Stimulated activated naive CD8-positive, alpha-beta T cell treated with anti-CD3 and anti-CD28 coated beads, Interleukin-15, amount 100 ng/mL, for 72 hours (primary cell): ENCODE measurements around the gene PBX2.
"Not testable (repeated sequence)": the region's sequence is repeated elsewhere in the genome, so short reads cannot be mapped to it uniquely, and the experiment has no call there.

Experiments
- ATAC-seq: fragments of 150-1000 bp; cut with Tn5 transposase; 2 replicates; pipeline ENCODE4 v1.10.0; 2021; ENCODE audit warnings: mild to moderate bottlenecking, moderate library complexity
- DNase-seq, 2 donors: peaks; one replicate each; pipeline ENCODE4 v3.0.0; 2021 to 2022
- H3K27ac Mint-ChIP-seq, 2 donors: one replicate each; pipeline ENCODE4 v1.8.0; 2022; ENCODE audit warnings: mild to moderate bottlenecking in 2 of 2, mixed read lengths in 2 of 2, moderate library complexity in 2 of 2
- H3K27me3 Mint-ChIP-seq: one replicate; pipeline ENCODE4 v1.8.0; 2022; ENCODE audit warnings: mixed read lengths
- H3K4me1 Mint-ChIP-seq: one replicate; pipeline ENCODE4 v1.8.0; 2022; ENCODE audit warnings: mild to moderate bottlenecking, mixed read lengths
- H3K4me3 Mint-ChIP-seq, 2 donors: one replicate each; pipeline ENCODE4 v1.8.0; 2022; ENCODE audit warnings: mild to moderate bottlenecking in 2 of 2, mixed read lengths in 2 of 2, moderate library complexity in 1 of 2
- H3K9me3 Mint-ChIP-seq, 2 donors: one replicate each; pipeline ENCODE4 v1.8.0; 2022; ENCODE audit warnings: mixed read lengths in 2 of 2

The PBX2 gene

GRCh38 chr6:32212076-32212760, 22.2 kb upstream of the PBX2 start:
- H3K4me1 Mint-ChIP-seq = no peaks in the 10 kb centered on the region
- H3K9me3 Mint-ChIP-seq = no peaks in the 10 kb centered on the region
- H3K27ac Mint-ChIP-seq = no peak overlapping the region
- no peak overlapping the region for H3K4me3 Mint-ChIP-seq
- ATAC-seq (no peak), DNase-seq (no peak)
- no peaks in the 10 kb centered on the region for H3K27me3 Mint-ChIP-seq

- not testable (repeated sequence) for ATAC-seq, H3K4me3 Mint-ChIP-seq, H3K27ac Mint-ChIP-seq, H3K9me3 Mint-ChIP-seq, H3K4me1 Mint-ChIP-seq, DNase-seq, H3K27me3 Mint-ChIP-seq
Observed at GRCh38 chr6:32211432-32211831, 21.4 kb upstream of the PBX2 start.

GRCh38 chr6:32210191-32210601, 20.2 kb upstream of the PBX2 start:
- no peak for ATAC-seq
- H3K27ac Mint-ChIP-seq = no peak overlapping the region
- no peaks in the 10 kb centered on the region for H3K4me1 Mint-ChIP-seq
- H3K9me3 Mint-ChIP-seq = no peaks in the 10 kb centered on the region
- no peak for DNase-seq
- no peaks in the 10 kb centered on the region for H3K27me3 Mint-ChIP-seq
- H3K4me3 Mint-ChIP-seq = no peak overlapping the region

- DNase-seq = no peak
- Mint-ChIP-seq H3K4me3 (no peak overlapping the region), H3K4me1 (no peaks in the 10 kb centered on the region), H3K27ac (no peak overlapping the region), H3K27me3 (no peaks in the 10 kb centered on the region), H3K9me3 (no peaks in the 10 kb centered on the region)
- ATAC-seq = no peak
Observed at GRCh38 chr6:32208996-32209395, 19.0 kb upstream of the PBX2 start.

- Mint-ChIP-seq H3K4me3 (no peak overlapping the region), H3K27me3 (no peaks in the 10 kb centered on the region), H3K4me1 (no peaks in the 10 kb centered on the region), H3K9me3 (no peaks in the 10 kb centered on the region), H3K27ac (no peak overlapping the region)
- ATAC-seq = no peak
- no peak for DNase-seq
Observed at GRCh38 chr6:32204268-32204715, 14.3 kb upstream of the PBX2 start.

GRCh38 chr6:32203426-32204267, 13.6 kb upstream of the PBX2 start:
- H3K4me3 Mint-ChIP-seq = no peak overlapping the region
- no peaks in the 10 kb centered on the region for H3K4me1 Mint-ChIP-seq
- no peak for ATAC-seq
- no peak for DNase-seq
- no peak overlapping the region for H3K27ac Mint-ChIP-seq
- no peaks in the 10 kb centered on the region for H3K27me3 Mint-ChIP-seq
- H3K9me3 Mint-ChIP-seq = no peaks in the 10 kb centered on the region

GRCh38 chr6:32202186-32202585, 12.2 kb upstream of the PBX2 start:
- Mint-ChIP-seq H3K4me3 (no peak overlapping the region), H3K27me3 (no peaks in the 10 kb centered on the region), H3K4me1 (peaks cover 2% of the 10 kb centered on the region), H3K27ac (peak overlapping the region in 1 of 2 donors; percentile 9), H3K9me3 (no peaks in the 10 kb centered on the region)
- no peak for DNase-seq
- no peak for ATAC-seq

- peaks cover 8% of the 10 kb centered on the region for H3K4me1 Mint-ChIP-seq
- no peak overlapping the region for H3K27ac Mint-ChIP-seq
- H3K27me3 Mint-ChIP-seq = no peaks in the 10 kb centered on the region
- no peak overlapping the region for H3K4me3 Mint-ChIP-seq
- H3K9me3 Mint-ChIP-seq = no peaks in the 10 kb centered on the region
- no peak for DNase-seq
- ATAC-seq = no peak
Observed at GRCh38 chr6:32200711-32201475, 10.9 kb upstream of the PBX2 start.

GRCh38 chr6:32198866-32199265, 8.9 kb upstream of the PBX2 start:
- Mint-ChIP-seq H3K4me1 (peaks cover 24% of the 10 kb centered on the region), H3K27ac (peak overlapping the region in 1 of 2 donors; percentile 13), H3K9me3 (no peaks in the 10 kb centered on the region), H3K4me3 (no peak overlapping the region), H3K27me3 (no peaks in the 10 kb centered on the region)
- ATAC-seq = no peak
- no peak for DNase-seq

GRCh38 chr6:32198345-32198696, 8.3 kb upstream of the PBX2 start:
- no peak for ATAC-seq
- DNase-seq = no peak
- Mint-ChIP-seq H3K9me3 (no peaks in the 10 kb centered on the region), H3K4me3 (no peak overlapping the region), H3K27ac (no peak overlapping the region), H3K4me1 (peaks cover 29% of the 10 kb centered on the region), H3K27me3 (no peaks in the 10 kb centered on the region)

- H3K4me1 Mint-ChIP-seq = peaks cover 37% of the 10 kb centered on the region
- no peaks in the 10 kb centered on the region for H3K9me3 Mint-ChIP-seq
- H3K27ac Mint-ChIP-seq = peak overlapping the region; percentile 98 to 99
- no peaks in the 10 kb centered on the region for H3K27me3 Mint-ChIP-seq
- H3K4me3 Mint-ChIP-seq = peak overlapping the region; percentile 97 to 98
- no peak for ATAC-seq
- DNase-seq = no peak
Observed at GRCh38 chr6:32196682-32197616, 6.9 kb upstream of the PBX2 start.

- Mint-ChIP-seq H3K4me3 (peak overlapping the region; percentile 97 to 98), H3K4me1 (peaks cover 40% of the 10 kb centered on the region), H3K27ac (peak overlapping the region; percentile 98 to 99)
Observed at GRCh38 chr6:32195902-32196681, 6.1 kb upstream of the PBX2 start.

GRCh38 chr6:32195652-32195901, 5.6 kb upstream of the PBX2 start:
- peak; percentile 100 for DNase-seq
- H3K4me1 Mint-ChIP-seq = peaks cover 42% of the 10 kb centered on the region
- peak; percentile 89 for ATAC-seq
- no peaks in the 10 kb centered on the region for H3K27me3 Mint-ChIP-seq
- H3K4me3 Mint-ChIP-seq = peak overlapping the region; percentile 97 to 98
- H3K27ac Mint-ChIP-seq = peak overlapping the region; percentile 92 to 98
- H3K9me3 Mint-ChIP-seq = no peaks in the 10 kb centered on the region

More at GRCh38 chr6:32195902-32196681, 6.1 kb upstream of the PBX2 start:
- Mint-ChIP-seq H3K27me3 (no peaks in the 10 kb centered on the region), H3K9me3 (no peaks in the 10 kb centered on the region)
- DNase-seq (peak; percentile 51 to 75), ATAC-seq (peak; percentile 90)

GRCh38 chr6:32194825-32195651, 5.0 kb upstream of the PBX2 start:
- Mint-ChIP-seq H3K27ac (peak overlapping the region; percentile 74 to 92), H3K4me3 (peak overlapping the region; percentile 97 to 98), H3K4me1 (peaks cover 42% of the 10 kb centered on the region), H3K27me3 (no peaks in the 10 kb centered on the region), H3K9me3 (no peaks in the 10 kb centered on the region)
- ATAC-seq (peak; percentile 8), DNase-seq (peak in 1 of 2 donors; percentile 46)
